Activated T-helper 2 cell treated with anti-CD3 and anti-CD28 coated beads, Interferon-gamma antibody, Interleukin-2, Interleukin-4, amounts not matched to agents 10 μg/mL and 5 μg/mL and 100 μg/mL, durations not matched to agents 14 hours and 24 hours and 36 hours (primary cell): Measurements from ENCODE around the gene EVA1B. TPM values are rescaled to one million over a fixed set of nuclear protein-coding genes. Genes with fewer than 3 reads are reported as not detected.

Source experiments
- DNase-seq: peaks from one replicate; pipeline ENCODE4 v3.0.0; 2021; ENCODE audit warnings: low spot score
- H3K27ac Mint-ChIP-seq: one replicate; pipeline ENCODE4 v1.8.0; 2021; ENCODE audit warnings: mixed read lengths
- H3K27me3 Mint-ChIP-seq: one replicate; pipeline ENCODE4 v1.8.0; 2021; ENCODE audit warnings: low read depth, mixed read lengths
- H3K36me3 Mint-ChIP-seq: one replicate; pipeline ENCODE4 v1.8.0; 2021; ENCODE audit warnings: low read depth, mixed read lengths
- H3K4me1 Mint-ChIP-seq: one replicate; pipeline ENCODE4 v1.8.0; 2021; ENCODE audit warnings: low read depth, mixed read lengths
- H3K4me3 Mint-ChIP-seq: one replicate; pipeline ENCODE4 v1.8.0; 2021; ENCODE audit warnings: low read depth, mild to moderate bottlenecking, moderate library complexity, mixed read lengths
- H3K9me3 Mint-ChIP-seq: one replicate; pipeline ENCODE4 v1.8.0; 2021; ENCODE audit warnings: mixed read lengths
- intact Hi-C: fragments of 100-400 bp; cut with micrococcal nuclease; formaldehyde crosslinking; loops from one replicate; pipeline ENCODE4 v1.15.1; 2023
- total RNA-seq: library from RNA; stranded (reverse); gene quantifications from 2 replicates; pipeline ENCODE4 v1.2.3, GENCODE V29; 2022

The EVA1B gene
- total RNA-seq, 1 donor from 2014 or later, result 10.7 TPM

DNA sequence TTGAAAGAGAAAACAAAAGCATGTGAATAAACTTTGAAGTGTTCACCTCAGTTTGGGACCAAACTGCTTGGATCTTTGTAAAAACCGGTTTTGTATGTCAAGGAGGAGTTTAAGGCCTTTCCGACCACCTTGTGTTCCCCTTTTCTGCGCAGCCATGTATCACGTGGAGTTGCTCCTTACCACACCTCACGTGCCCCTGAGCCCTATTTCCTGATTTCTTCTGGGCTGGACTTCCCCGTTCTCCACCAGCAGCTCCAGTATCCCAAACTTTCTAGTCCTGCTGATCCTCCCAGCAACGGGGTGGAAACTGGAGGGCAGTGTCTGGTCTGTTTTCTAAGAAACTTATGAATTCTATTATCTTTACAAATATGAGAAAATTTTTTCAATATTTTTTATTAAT, 18.9 kb downstream of the EVA1B start:
- Mint-ChIP-seq H3K27me3 (no peaks in the 10 kb centered on the region), H3K4me3 (no peak overlapping the region), H3K36me3 (peaks cover 67% of the 10 kb centered on the region), H3K27ac (no peak overlapping the region), H3K4me1 (peaks cover 47% of the 10 kb centered on the region), H3K9me3 (no peaks in the 10 kb centered on the region)
- no peak for DNase-seq
- intact Hi-C loops, result loop anchor here (10.0 kb wide), 1 partner anchor 360 kb away; no protein-coding TSS in a partner anchor

DNA sequence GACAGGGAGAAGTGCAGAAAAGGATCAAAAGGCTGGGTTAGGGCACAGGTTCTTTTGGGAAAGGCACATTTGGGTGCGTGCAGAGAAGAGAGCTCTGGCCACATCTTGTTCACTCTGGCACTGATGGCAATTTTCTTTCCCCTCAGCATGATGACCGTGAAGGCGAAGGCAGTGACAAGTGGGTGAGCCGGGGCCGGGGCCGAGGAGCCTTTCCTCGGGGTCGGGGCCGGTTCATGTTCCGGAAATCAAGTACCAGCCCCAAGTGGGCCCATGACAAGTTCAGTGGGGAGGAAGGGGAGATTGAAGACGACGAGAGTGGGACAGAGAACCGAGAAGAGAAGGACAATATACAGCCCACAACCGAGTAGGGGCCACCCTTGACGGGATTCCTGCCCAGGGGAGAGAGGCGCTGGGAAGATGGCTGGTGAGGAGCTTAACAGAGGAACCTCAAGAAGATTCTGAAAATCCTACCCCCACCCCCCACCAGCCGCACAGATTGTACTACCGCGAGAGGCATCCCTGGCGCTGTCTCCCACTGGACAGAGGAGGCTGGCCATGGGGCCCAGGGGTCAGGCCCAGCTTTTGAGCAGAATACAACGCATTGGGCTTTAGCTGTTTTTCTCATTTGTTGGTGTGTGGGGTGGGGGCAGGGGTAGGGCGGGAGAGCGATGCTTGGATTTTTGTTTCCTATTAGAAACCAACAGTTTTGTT, 19.6 kb downstream of the EVA1B start:
- H3K4me3 Mint-ChIP-seq, result no peak overlapping the region
- intact Hi-C loops, result loop anchor here (10.0 kb wide), 1 partner anchor 359 kb away; no protein-coding TSS in a partner anchor
- no peaks in the 10 kb centered on the region for H3K27me3 Mint-ChIP-seq
- H3K4me1 Mint-ChIP-seq, result peaks cover 44% of the 10 kb centered on the region
- DNase-seq, result no peak
- peaks cover 63% of the 10 kb centered on the region for H3K36me3 Mint-ChIP-seq
- peak overlapping the region; percentile 9 for H3K27ac Mint-ChIP-seq
- no peaks in the 10 kb centered on the region for H3K9me3 Mint-ChIP-seq

DNA sequence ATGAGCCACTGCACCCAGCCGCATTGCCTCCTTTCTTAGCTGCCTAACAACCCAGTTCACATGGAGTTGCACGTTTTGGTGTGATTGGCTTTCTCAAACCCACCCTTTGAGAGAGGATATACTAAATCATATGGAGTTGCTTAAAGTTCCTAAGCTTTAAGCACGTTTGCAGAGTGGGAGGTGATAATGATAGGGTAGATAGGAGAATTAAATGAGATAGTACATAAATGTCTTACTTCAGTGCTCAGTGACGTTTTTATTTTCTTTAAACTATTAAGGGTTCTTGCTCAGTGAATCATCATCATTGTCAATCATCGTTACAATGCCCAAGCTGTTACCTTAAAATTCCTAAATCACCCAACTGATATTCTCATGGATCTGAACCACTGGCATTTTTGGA, 20.2 kb downstream of the EVA1B start:
- intact Hi-C loops, result loop anchor here (10.0 kb wide), 1 partner anchor 358 kb away; no protein-coding TSS in a partner anchor
- Mint-ChIP-seq H3K9me3 (no peaks in the 10 kb centered on the region), H3K27ac (no peak overlapping the region), H3K4me1 (peaks cover 44% of the 10 kb centered on the region), H3K4me3 (no peak overlapping the region), H3K36me3 (peaks cover 61% of the 10 kb centered on the region), H3K27me3 (no peaks in the 10 kb centered on the region)
- DNase-seq, result no peak

DNA sequence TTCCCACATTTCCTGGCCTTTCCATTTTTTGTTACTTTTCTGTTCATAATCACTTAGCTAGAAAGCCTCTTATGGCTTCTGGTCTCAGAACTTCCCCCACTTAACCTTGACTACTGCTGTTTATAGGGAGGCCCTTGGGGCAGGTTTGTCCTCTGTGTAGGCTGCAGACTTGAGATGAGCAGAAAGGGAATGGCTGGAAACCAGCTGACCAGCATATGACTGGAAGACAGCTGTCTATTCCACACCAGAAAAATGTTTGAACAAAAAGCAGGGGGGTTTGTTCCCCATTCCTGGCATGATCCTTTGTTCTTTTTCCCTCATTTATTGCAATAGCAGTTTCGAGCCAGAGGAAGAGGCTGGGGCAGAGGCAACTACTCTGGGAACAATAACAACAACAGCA, 22.2 kb downstream of the EVA1B start:
- Mint-ChIP-seq H3K27me3 (no peaks in the 10 kb centered on the region), H3K4me3 (no peak overlapping the region), H3K27ac (peak overlapping the region; percentile 25), H3K4me1 (peaks cover 36% of the 10 kb centered on the region), H3K36me3 (peaks cover 67% of the 10 kb centered on the region), H3K9me3 (no peaks in the 10 kb centered on the region)
- no peak for DNase-seq
- intact Hi-C loops, result loop anchor here (10.0 kb wide), 1 partner anchor 356 kb away; no protein-coding TSS in a partner anchor

DNA sequence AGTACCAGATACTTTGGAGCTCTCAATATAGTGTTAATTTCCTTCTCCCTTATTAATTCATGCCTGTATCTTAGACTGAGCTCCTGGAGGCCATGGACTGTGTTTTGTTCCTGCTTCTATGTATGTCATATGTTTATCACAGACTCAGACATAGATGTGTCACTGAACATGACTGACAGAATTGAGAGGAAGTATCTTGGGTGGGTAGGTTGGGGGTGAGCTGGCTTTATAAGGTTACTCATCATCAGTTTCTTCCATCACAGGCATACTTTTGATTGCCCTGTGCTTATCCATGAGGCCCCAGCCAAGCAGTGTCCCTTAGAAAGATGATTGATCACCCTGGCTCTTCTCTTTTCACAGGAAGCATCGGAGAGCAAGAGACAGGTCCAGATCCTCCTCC, 22.9 kb downstream of the EVA1B start:
- Mint-ChIP-seq H3K4me3 (no peak overlapping the region), H3K27ac (peak overlapping the region; percentile 66), H3K36me3 (peaks cover 73% of the 10 kb centered on the region), H3K9me3 (no peaks in the 10 kb centered on the region), H3K4me1 (peaks cover 34% of the 10 kb centered on the region), H3K27me3 (no peaks in the 10 kb centered on the region)
- no peak for DNase-seq
- intact Hi-C loops, result loop anchor here (1.0 to 10.0 kb wide), 2 partner anchors 76 to 356 kb away; partner anchors contain the start of gene THRAP3

DNA sequence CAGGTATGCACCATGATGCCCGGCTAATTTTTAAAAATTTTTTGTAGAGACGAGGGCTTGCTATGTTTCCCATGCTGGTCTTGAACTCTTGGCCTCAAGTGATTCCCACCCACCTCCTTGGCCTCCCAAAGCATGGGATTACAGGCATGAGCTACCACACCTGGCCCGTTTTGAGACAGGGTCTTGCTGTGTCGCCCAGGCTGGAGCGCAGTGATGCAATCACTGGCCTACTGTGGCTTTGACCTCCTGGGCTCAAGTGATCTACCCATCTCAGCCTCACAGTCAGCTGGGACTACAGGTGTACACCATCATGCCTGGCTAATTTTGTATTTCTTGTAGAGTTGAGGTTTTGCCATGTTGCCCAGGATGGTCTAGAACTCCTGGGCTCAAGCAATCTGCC, 24.8 kb downstream of the EVA1B start:
- no peak overlapping the region for H3K27ac Mint-ChIP-seq
- peaks cover 23% of the 10 kb centered on the region for H3K4me1 Mint-ChIP-seq
- no peak for DNase-seq
- H3K27me3 Mint-ChIP-seq, result no peaks in the 10 kb centered on the region
- H3K4me3 Mint-ChIP-seq, result no peak overlapping the region
- H3K9me3 Mint-ChIP-seq, result no peaks in the 10 kb centered on the region
- peaks cover 73% of the 10 kb centered on the region for H3K36me3 Mint-ChIP-seq
- intact Hi-C loops, result no loop called here

DNA sequence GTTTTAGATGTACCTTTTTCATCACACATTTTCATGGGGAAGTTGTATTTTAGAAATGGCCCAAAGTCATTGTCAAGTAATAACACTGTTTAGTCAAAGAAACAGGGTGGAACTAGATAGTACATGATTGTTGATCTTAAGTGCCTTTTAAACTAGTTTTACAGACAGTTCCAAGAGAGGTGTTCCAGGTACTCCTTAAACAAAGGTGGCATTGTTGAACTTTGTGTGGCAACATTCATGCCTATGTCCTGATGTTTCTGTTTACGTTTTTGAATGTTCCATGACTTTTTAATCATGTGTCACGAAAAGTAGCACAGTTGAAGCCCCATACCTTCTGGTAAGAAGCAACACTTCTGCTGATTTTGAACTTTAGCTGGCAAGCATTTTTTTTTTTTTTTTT, 26.4 kb downstream of the EVA1B start:
- H3K27me3 Mint-ChIP-seq, result no peaks in the 10 kb centered on the region
- intact Hi-C loops, result no loop called here
- H3K27ac Mint-ChIP-seq, result no peak overlapping the region
- no peak for DNase-seq
- no peaks in the 10 kb centered on the region for H3K9me3 Mint-ChIP-seq
- H3K36me3 Mint-ChIP-seq, result peaks cover 72% of the 10 kb centered on the region
- no peak overlapping the region for H3K4me3 Mint-ChIP-seq
- H3K4me1 Mint-ChIP-seq, result peaks cover 15% of the 10 kb centered on the region

DNA sequence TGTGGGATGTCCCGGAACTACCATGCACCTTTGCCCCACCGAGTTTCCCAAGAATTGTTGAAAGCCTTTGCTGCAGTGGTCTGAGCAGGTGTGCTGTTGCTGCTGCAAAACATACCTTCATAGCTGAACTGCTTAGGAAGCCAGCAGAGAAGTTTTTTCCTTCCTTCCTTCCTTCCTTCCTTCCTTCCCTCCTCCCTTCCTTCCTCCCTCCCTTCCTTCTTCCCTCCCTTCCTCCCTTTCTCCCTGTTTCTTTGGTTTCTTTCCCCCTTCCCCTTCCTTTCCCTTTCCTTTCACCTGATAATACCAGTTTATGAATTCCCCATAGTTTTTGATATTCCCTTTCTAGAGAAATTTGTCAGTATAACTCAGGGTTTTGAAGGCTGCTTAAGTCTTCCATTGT, 28.1 kb downstream of the EVA1B start:
- Mint-ChIP-seq H3K36me3 (peaks cover 72% of the 10 kb centered on the region), H3K4me3 (no peak overlapping the region), H3K27ac (peak overlapping the region; percentile 14), H3K4me1 (peaks cover 7% of the 10 kb centered on the region), H3K27me3 (no peaks in the 10 kb centered on the region), H3K9me3 (no peaks in the 10 kb centered on the region)
- no peak for DNase-seq
- intact Hi-C loops, result no loop called here

DNA sequence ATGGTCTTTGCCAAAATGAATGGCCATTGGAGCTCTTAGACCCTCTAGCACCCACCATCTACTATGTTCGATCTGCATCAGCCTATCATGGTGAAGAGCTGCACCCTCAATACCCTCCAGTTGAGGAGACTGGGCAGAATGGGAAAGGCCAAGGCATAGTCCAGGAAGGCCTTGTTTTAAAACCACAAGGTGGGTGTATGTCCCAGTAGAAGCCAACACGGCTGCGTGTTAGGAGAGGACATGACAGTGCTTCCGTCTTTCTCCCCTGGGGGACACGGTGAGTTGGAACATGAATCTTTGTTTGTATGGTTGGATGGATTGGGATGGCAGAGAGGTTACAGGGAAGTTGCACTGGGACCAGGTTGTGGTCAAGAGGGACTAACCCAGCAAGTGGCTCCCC, 35.9 kb downstream of the EVA1B start:
- no peak overlapping the region for H3K27ac Mint-ChIP-seq
- no peak for DNase-seq
- H3K4me1 Mint-ChIP-seq, result peaks cover 18% of the 10 kb centered on the region
- intact Hi-C loops, result loop anchor here (5.0 kb wide), 2 partner anchors 65 to 190 kb away; partner anchors contain the start of gene THRAP3
- H3K4me3 Mint-ChIP-seq, result no peak overlapping the region
- peaks cover 92% of the 10 kb centered on the region for H3K36me3 Mint-ChIP-seq
- H3K9me3 Mint-ChIP-seq, result no peaks in the 10 kb centered on the region
- no peaks in the 10 kb centered on the region for H3K27me3 Mint-ChIP-seq

DNA sequence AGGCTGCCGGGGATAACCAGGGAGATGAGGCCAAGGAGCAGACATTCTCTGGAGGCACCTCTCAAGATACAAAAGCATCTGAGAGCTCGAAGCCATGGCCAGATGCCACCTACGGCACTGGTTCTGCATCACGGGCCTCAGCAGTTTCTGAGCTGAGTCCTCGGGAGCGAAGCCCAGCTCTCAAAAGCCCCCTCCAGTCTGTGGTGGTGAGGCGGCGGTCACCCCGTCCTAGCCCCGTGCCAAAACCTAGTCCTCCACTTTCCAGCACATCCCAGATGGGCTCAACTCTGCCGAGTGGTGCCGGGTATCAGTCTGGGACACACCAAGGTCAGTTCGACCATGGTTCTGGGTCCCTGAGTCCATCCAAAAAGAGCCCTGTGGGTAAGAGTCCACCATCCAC, 36.6 kb downstream of the EVA1B start:
- H3K27me3 Mint-ChIP-seq, result no peaks in the 10 kb centered on the region
- no peak overlapping the region for H3K27ac Mint-ChIP-seq
- peaks cover 88% of the 10 kb centered on the region for H3K36me3 Mint-ChIP-seq
- intact Hi-C loops, result loop anchor here (5.0 kb wide), 2 partner anchors 65 to 190 kb away; partner anchors contain the start of gene THRAP3
- no peak overlapping the region for H3K4me3 Mint-ChIP-seq
- no peak for DNase-seq
- no peaks in the 10 kb centered on the region for H3K9me3 Mint-ChIP-seq
- H3K4me1 Mint-ChIP-seq, result peaks cover 22% of the 10 kb centered on the region

DNA sequence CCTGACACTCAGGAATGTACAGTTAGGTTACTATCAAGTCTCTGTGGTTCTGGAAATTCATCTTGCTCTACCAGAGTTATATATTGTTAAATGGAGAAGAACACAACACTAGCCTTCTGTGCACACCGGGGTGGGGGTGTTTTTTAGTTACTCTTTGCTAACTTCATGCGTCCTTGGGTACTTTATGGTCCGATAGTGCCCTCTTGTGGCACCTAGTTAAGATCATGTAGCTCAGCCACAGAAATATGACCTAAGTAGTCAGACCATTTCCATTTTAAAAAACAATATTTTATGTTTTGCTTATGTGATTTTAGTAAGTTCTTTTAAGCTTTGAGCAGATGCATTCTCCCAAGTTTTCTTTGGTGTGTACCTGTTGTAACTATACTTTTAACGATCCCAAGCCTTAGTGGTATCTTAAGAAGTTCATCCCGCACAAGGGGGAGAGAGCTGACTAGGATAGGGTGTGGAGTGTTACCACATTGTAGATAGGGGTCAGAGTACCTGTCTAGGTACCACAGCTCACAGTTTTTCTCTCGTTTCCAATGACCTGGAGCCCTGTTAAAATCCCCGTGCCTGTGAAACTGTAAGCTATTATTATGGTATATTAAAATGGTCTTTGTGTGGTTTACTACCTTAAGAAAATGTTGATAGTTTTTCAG, 37.9 kb downstream of the EVA1B start:
- Mint-ChIP-seq H3K36me3 (peaks cover 76% of the 10 kb centered on the region), H3K9me3 (no peaks in the 10 kb centered on the region)

DNA sequence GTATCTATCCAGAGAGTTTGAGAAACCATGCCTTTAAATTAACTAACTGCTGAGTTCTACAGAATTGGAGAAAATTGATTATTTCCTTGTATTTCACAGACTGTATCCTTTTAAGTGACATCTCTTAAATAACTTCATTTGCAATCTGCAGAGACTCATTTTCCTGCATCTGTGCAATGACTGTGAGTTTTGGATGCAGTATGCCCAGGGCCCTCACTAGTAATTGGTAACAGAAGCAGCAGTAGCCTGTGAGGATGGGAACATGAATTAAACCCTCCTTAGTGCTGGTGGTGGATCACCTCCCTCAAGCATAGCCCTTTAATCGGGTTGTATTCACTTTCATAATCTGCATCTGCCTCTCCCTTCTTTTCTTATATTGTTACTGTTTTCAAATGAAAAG, 38.9 kb downstream of the EVA1B start:
- Mint-ChIP-seq H3K4me1 (peaks cover 35% of the 10 kb centered on the region), H3K9me3 (no peaks in the 10 kb centered on the region), H3K27me3 (no peaks in the 10 kb centered on the region), H3K36me3 (peaks cover 70% of the 10 kb centered on the region), H3K4me3 (no peak overlapping the region), H3K27ac (no peak overlapping the region)
- no peak for DNase-seq
- intact Hi-C loops, result no loop called here

More for the DNA sequence above, 37.9 kb downstream of the EVA1B start:
- DNase-seq, result peak; percentile 51
- Mint-ChIP-seq H3K4me1 (peaks cover 27% of the 10 kb centered on the region), H3K27me3 (no peaks in the 10 kb centered on the region), H3K4me3 (no peak overlapping the region), H3K27ac (peak overlapping the region; percentile 73)
- intact Hi-C loops, result loop anchor here (1.0 to 5.0 kb wide), 4 partner anchors 63 to 188 kb away; partner anchors contain the start of genes THRAP3 and TRAPPC3

DNA sequence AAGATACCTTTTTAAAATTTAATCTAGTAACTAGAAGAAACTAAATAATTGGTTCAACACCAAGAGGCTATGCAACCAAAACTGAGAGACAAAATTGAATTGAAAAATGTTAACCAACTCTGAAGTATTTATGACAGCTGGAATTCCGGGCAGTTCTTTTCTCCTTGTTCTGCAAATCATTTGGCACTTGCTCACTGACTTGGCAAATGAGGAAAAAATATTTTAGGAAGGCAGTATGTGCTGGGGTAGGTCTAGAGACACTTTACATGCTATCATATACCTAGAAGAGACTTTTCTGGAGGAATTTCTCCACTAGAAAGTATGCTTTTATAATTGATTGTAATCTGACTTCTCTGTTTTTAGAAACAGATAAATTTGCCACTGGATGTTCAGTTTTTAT, 39.4 kb downstream of the EVA1B start:
- no peak for DNase-seq
- Mint-ChIP-seq H3K4me1 (peaks cover 37% of the 10 kb centered on the region), H3K27ac (peak overlapping the region; percentile 51), H3K9me3 (no peaks in the 10 kb centered on the region), H3K36me3 (peaks cover 66% of the 10 kb centered on the region), H3K4me3 (no peak overlapping the region), H3K27me3 (no peaks in the 10 kb centered on the region)
- intact Hi-C loops, result no loop called here
